ENCODE results near the gene CAPN14. TPM values are rescaled to one million over a fixed set of nuclear protein-coding genes. Genes with fewer than 3 reads are reported as not detected.

The CAPN14 gene
- total and polyA plus RNA-seq, 2 of the 4 experiments (the other 2 are of a cell fraction), result under 0.01 to 0.09 TPM

DNA sequence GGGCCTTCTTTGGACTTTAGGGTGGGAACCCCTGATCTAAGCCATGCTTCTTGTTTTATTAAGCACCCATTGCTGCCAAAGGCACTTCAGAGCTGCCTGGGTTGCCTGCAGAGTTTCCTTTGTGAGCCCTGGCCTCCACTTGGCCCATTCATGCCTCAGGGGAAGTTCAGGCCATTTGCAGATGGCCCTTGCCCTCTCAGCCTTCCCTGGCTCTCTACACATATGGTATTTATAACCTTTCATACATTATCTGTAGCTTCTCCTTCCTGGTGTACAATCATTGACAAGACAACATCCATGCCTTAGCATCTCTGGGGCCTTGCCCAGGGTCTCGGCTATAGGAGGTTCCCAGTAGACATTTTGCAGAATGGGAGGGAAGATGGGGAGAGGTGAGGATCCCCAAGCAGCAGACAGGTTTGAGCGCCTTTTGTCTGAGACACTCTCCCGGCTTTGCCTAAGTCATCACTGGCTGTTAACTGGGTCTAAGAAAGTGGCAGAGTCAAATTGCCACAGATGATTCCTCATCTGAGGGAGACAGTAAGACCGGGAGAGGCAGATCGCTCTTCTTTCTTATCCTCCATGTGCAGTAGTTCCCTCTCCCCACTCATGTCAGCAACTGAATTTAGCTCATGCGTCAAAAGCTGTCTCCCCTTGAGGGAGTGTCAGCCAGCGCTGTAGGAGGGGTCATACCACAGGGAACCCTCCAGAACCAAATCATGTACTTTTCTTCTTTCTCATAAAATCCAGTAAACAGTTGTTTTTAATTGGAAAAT lies 19.3 kb upstream of the CAPN14 start:
- no peak for TF ChIP-seq FOS (IDR thresholded peaks at IDR 0.05; ENCODE audit: low read depth, low read length)
- no peak for TF ChIP-seq BHLHE40 (IDR thresholded peaks at IDR 0.05; ENCODE audit: low read depth, low read length)
- TF ChIP-seq RAD21 (IDR thresholded peaks at IDR 0.05; ENCODE audit: low read length), result no peak
- TF ChIP-seq POLR2A (IDR thresholded peaks at IDR 0.05; ENCODE audit: low read depth, low read length), result no peak
- TF ChIP-seq, protein P1, sequence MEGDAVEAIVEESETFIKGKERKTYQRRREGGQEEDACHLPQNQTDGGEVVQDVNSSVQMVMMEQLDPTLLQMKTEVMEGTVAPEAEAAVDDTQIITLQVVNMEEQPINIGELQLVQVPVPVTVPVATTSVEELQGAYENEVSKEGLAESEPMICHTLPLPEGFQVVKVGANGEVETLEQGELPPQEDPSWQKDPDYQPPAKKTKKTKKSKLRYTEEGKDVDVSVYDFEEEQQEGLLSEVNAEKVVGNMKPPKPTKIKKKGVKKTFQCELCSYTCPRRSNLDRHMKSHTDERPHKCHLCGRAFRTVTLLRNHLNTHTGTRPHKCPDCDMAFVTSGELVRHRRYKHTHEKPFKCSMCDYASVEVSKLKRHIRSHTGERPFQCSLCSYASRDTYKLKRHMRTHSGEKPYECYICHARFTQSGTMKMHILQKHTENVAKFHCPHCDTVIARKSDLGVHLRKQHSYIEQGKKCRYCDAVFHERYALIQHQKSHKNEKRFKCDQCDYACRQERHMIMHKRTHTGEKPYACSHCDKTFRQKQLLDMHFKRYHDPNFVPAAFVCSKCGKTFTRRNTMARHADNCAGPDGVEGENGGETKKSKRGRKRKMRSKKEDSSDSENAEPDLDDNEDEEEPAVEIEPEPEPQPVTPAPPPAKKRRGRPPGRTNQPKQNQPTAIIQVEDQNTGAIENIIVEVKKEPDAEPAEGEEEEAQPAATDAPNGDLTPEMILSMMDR (conservative IDR thresholded peaks at IDR 0.05; ENCODE audit: low read depth, low read length), result no peak
- TF ChIP-seq MAZ (IDR thresholded peaks at IDR 0.05; ENCODE audit: borderline replicate concordance, low read depth, low read length), result no peak
- no peak for TF ChIP-seq SMC3 (IDR thresholded peaks at IDR 0.05; ENCODE audit: low read depth, low read length)
- TF ChIP-seq, protein P2, sequence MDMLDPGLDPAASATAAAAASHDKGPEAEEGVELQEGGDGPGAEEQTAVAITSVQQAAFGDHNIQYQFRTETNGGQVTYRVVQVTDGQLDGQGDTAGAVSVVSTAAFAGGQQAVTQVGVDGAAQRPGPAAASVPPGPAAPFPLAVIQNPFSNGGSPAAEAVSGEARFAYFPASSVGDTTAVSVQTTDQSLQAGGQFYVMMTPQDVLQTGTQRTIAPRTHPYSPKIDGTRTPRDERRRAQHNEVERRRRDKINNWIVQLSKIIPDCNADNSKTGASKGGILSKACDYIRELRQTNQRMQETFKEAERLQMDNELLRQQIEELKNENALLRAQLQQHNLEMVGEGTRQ (IDR thresholded peaks at IDR 0.05; ENCODE audit: low read depth, low read length), result no peak
- TF ChIP-seq RFX5 (IDR thresholded peaks at IDR 0.05; ENCODE audit: low read depth, low read length), result no peak
- no peak for TF ChIP-seq NFE2L2 (IDR thresholded peaks at IDR 0.05; ENCODE audit: low read depth, low read length)
- TF ChIP-seq MAFK (IDR thresholded peaks at IDR 0.05; ENCODE audit: low read depth, low read length), result no peak
- TF ChIP-seq, protein P3, sequence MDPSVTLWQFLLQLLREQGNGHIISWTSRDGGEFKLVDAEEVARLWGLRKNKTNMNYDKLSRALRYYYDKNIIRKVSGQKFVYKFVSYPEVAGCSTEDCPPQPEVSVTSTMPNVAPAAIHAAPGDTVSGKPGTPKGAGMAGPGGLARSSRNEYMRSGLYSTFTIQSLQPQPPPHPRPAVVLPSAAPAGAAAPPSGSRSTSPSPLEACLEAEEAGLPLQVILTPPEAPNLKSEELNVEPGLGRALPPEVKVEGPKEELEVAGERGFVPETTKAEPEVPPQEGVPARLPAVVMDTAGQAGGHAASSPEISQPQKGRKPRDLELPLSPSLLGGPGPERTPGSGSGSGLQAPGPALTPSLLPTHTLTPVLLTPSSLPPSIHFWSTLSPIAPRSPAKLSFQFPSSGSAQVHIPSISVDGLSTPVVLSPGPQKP (IDR thresholded peaks at IDR 0.05; ENCODE audit: borderline replicate concordance, low read depth, low read length), result no peak
- no peak for TF ChIP-seq CHD1 (IDR thresholded peaks at IDR 0.05; ENCODE audit: low read depth, low read length)
- TF ChIP-seq RCOR1 (IDR thresholded peaks at IDR 0.05; ENCODE audit: insufficient replicate concordance, low read length), result no peak
- no peak for TF ChIP-seq MXI1 (IDR thresholded peaks at IDR 0.05; ENCODE audit: borderline replicate concordance, low read depth, low read length)
- Histone ChIP-seq H3K9me3 (ENCODE audit: control insufficient read depth, insufficient read depth, low read length) (no peaks in the 10 kb centered on the region), H2BK5ac (ENCODE audit: low read depth, low read length, poor library complexity, severe bottlenecking) (no peak overlapping the region), H3K56ac (ENCODE audit: extremely low read depth, insufficient read depth, low read length) (no peak overlapping the region), H3K4me2 (ENCODE audit: low read depth, low read length) (no peak overlapping the region; the same call in 1 of the 2 replicates), H2AFZ (replicated peaks; ENCODE audit: low read length, poor library complexity) (no peak overlapping the region), H3K14ac (replicated peaks; ENCODE audit: low read depth, low read length) (no peak overlapping the region), H3K79me1 (ENCODE audit: low read depth in 1 of 2, low read length in 2 of 2) (peaks cover 12 to 45% of the 10 kb centered on the region in 2 experiments), H3K9ac (ENCODE audit: low read depth, low read length) (no peak overlapping the region), H4K20me1 (ENCODE audit: insufficient read depth, low read length) (peaks cover 19% of the 10 kb centered on the region), H2AK5ac (ENCODE audit: low read depth, low read length) (no peak overlapping the region), H2BK120ac (ENCODE audit: low read depth, low read length) (no peak overlapping the region), H3K9me1 (ENCODE audit: insufficient read depth, low read length) (peaks cover 22% of the 10 kb centered on the region; the same call in 1 of the 2 replicates), H3K4me3 (ENCODE audit: insufficient read depth, low read depth, low read length) (no peak overlapping the region), H3K4ac (ENCODE audit: low read depth, low read length) (no peak overlapping the region), H2AK9ac (replicated peaks; ENCODE audit: low read depth, low read length, poor library complexity) (no peak overlapping the region), H3K18ac (ENCODE audit: low read depth, low read length) (no peak overlapping the region), H3K36me3 (ENCODE audit: control insufficient read depth, insufficient read depth, low read length) (no peaks in the 10 kb centered on the region), H3K27me3 (ENCODE audit: control insufficient read depth, insufficient read depth, low read length) (no peaks in the 10 kb centered on the region), H4K8ac (ENCODE audit: low read depth in 2 of 2, low read length in 2 of 2) (no peak overlapping the region), H4K5ac (ENCODE audit: low read depth, low read length) (no peak overlapping the region), H2BK20ac (ENCODE audit: low read depth, low read length) (no peak overlapping the region), H2BK15ac (ENCODE audit: low read depth, low read length) (no peak overlapping the region), H3K23ac (ENCODE audit: low read depth, low read length) (no peak overlapping the region), H3K4me1 (ENCODE audit: control insufficient read depth, insufficient read depth, low read length) (peaks cover 8% of the 10 kb centered on the region; the same call in 1 of the 2 replicates), H3K27ac (ENCODE audit: insufficient read depth, low read length) (no peak overlapping the region), H4K91ac (ENCODE audit: insufficient read depth, low read depth, low read length) (no peak overlapping the region)
- ATAC-seq (ENCODE audit: low read depth) (no peak), DNase-seq (no peak)
- in situ Hi-C loops (cut with MboI; ENCODE audit: low sequenced_read_pairs), result no loop called here
- BruUV-seq (replicated peaks), result no TSS peak
- CTCF ChIA-PET, result interaction anchor here (0.8 kb wide), 1 partner anchor 83 kb away, joined by 3 read pairs; no protein-coding TSS in a partner anchor
- dilution Hi-C loops (cut with HindIII; ENCODE audit: low sequenced_read_pairs, unreplicated experiment), result no loop called here
- POLR2A ChIA-PET (ENCODE audit: unreplicated experiment), result no interaction called here
- intact Hi-C loops (cut with micrococcal nuclease), result no loop called here
- no CpG with 5 or more reads among the region's 7 CpGs for WGBS, 2 experiments (ENCODE audit: extremely low coverage in 2 of 2, insufficient read length in 1 of 2)
